Breast epithelium (tissue), 3 donors: ENCODE data around the gene WAC.

ENCODE experiments used
- POLR2A ChIP-seq: fragments of 450-650 bp; IDR thresholded peaks from one replicate; pipeline ENCODE4 v1.6.1; 2016; ENCODE audit warnings: antibody characterized with exemption, mild to moderate bottlenecking, moderate library complexity
- POLR2AphosphoS5 ChIP-seq, 3 donors: sonication (generic); formaldehyde crosslinking; IDR thresholded peaks; one replicate each; pipeline ENCODE4 v1.6.1; 2017; ENCODE audit warnings: antibody characterized with exemption in 3 of 3
- TF ChIP-seq, protein P1 (sequence below), 3 donors: fragments of 450-650 bp; IDR thresholded peaks; one replicate each; pipeline ENCODE4 v1.5.1; 2016 to 2017; ENCODE audit warnings: antibody characterized with exemption in 3 of 3, mild to moderate bottlenecking in 3 of 3, moderate library complexity in 3 of 3

DNA sequence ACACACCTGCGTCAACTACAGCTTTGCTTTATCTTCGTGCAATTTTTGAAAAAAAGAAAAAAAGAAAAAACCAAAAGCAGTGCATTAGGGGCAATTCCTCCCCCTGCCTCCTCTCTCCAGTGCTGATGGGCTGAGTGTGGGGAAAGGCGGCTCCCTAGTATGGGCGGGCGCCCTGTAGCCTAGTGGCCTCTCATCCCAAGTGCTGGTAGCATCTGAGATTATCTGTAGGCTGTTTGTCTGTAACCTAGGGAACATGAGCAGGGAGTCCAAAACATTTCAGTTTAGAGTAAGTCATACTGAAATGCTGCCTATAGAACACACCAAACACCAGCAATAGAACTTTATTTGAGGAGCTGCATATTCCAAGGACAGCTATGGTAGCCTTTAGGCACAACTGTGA is 119.8 kb downstream of the WAC start:
- TF ChIP-seq POLR2A (no peak), POLR2AphosphoS5 (IDR thresholded peaks at IDR 0.05) (no peak)
- TF ChIP-seq, protein P1, sequence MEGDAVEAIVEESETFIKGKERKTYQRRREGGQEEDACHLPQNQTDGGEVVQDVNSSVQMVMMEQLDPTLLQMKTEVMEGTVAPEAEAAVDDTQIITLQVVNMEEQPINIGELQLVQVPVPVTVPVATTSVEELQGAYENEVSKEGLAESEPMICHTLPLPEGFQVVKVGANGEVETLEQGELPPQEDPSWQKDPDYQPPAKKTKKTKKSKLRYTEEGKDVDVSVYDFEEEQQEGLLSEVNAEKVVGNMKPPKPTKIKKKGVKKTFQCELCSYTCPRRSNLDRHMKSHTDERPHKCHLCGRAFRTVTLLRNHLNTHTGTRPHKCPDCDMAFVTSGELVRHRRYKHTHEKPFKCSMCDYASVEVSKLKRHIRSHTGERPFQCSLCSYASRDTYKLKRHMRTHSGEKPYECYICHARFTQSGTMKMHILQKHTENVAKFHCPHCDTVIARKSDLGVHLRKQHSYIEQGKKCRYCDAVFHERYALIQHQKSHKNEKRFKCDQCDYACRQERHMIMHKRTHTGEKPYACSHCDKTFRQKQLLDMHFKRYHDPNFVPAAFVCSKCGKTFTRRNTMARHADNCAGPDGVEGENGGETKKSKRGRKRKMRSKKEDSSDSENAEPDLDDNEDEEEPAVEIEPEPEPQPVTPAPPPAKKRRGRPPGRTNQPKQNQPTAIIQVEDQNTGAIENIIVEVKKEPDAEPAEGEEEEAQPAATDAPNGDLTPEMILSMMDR (IDR thresholded peaks at IDR 0.05): no peak
